ENCODE results near the gene TMEM114.

TMEM114 gene

DNA sequence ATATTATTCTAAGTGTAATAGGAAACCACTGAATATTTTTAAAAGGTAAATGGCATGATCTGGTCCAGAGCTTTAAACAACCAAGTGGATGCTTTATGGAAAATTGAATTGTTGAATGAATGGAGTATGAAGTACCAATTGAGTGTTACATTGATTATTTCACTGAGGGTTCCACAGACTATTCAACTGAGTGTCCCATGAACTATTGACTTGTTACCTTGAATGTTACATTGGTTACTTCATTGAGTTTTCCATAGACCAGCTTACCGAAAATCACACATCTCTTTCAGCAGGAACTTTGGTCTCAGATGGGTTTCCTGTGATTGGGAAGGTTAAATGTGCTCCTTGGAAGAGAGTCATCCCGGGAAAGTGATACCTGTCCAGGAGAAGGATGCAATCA, 56.8 kb downstream of the TMEM114 start:
- TF ChIP-seq, protein P1, sequence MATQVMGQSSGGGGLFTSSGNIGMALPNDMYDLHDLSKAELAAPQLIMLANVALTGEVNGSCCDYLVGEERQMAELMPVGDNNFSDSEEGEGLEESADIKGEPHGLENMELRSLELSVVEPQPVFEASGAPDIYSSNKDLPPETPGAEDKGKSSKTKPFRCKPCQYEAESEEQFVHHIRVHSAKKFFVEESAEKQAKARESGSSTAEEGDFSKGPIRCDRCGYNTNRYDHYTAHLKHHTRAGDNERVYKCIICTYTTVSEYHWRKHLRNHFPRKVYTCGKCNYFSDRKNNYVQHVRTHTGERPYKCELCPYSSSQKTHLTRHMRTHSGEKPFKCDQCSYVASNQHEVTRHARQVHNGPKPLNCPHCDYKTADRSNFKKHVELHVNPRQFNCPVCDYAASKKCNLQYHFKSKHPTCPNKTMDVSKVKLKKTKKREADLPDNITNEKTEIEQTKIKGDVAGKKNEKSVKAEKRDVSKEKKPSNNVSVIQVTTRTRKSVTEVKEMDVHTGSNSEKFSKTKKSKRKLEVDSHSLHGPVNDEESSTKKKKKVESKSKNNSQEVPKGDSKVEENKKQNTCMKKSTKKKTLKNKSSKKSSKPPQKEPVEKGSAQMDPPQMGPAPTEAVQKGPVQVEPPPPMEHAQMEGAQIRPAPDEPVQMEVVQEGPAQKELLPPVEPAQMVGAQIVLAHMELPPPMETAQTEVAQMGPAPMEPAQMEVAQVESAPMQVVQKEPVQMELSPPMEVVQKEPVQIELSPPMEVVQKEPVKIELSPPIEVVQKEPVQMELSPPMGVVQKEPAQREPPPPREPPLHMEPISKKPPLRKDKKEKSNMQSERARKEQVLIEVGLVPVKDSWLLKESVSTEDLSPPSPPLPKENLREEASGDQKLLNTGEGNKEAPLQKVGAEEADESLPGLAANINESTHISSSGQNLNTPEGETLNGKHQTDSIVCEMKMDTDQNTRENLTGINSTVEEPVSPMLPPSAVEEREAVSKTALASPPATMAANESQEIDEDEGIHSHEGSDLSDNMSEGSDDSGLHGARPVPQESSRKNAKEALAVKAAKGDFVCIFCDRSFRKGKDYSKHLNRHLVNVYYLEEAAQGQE (IDR thresholded peaks at IDR 0.05; ENCODE audit: insufficient replicate concordance, low read depth): no peak
- TF ChIP-seq GABPA (IDR thresholded peaks at IDR 0.05; ENCODE audit: low read depth) (no peak), POLR2AphosphoS5 (IDR thresholded peaks at IDR 0.05; ENCODE audit: low read depth) (no peak), SPI1 (IDR thresholded peaks at IDR 0.05; ENCODE audit: borderline replicate concordance, low read depth) (no peak)
- TF ChIP-seq, protein P2, sequence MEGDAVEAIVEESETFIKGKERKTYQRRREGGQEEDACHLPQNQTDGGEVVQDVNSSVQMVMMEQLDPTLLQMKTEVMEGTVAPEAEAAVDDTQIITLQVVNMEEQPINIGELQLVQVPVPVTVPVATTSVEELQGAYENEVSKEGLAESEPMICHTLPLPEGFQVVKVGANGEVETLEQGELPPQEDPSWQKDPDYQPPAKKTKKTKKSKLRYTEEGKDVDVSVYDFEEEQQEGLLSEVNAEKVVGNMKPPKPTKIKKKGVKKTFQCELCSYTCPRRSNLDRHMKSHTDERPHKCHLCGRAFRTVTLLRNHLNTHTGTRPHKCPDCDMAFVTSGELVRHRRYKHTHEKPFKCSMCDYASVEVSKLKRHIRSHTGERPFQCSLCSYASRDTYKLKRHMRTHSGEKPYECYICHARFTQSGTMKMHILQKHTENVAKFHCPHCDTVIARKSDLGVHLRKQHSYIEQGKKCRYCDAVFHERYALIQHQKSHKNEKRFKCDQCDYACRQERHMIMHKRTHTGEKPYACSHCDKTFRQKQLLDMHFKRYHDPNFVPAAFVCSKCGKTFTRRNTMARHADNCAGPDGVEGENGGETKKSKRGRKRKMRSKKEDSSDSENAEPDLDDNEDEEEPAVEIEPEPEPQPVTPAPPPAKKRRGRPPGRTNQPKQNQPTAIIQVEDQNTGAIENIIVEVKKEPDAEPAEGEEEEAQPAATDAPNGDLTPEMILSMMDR (IDR thresholded peaks at IDR 0.05; ENCODE audit: insufficient read depth, low read length): no peak

DNA sequence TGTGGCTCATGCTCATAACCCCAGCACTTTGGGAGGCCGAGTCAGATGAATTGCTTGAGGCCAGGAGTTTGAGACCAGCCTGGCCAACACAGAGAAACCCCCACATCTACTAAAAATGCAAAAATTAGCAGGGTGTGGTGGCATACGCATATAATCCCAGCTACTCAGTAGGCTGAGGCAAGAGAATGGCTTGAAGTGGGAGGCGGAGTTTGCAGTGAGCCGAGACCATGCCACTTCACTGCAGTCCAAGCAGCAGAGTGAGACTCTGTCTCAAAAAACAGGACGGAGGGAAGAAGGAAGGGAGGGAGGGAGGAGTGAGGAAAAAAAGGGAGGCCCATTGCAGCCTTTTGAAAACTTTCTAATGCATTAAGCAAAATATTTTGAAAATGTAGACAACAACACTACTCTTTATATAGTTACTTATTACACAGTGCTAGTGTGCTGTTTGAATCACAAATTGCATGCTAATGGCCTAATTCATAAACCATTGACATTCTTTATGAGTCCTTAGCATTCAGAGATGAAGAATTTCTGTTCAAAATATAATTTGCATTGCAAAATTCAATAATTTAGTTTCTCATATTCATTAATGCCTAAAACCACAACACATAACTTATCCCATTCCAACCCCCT, 59.4 kb downstream of the TMEM114 start:
- Histone ChIP-seq H3K27ac (replicated peaks) (no peak overlapping the region), H3K4me3 (replicated peaks; ENCODE audit: insufficient read depth, low read length) (no peak overlapping the region), H3K27me3 (ENCODE audit: insufficient read depth, poor library complexity, severe bottlenecking) (no peaks in the 10 kb centered on the region)
- DNase-seq (ENCODE audit: low read depth in 1 of 2, low spot score in 1 of 2): no peak
- TF ChIP-seq, protein P2 (IDR thresholded peaks at IDR 0.05; ENCODE audit: insufficient read depth, low read length): no peak
- no peak for TF ChIP-seq GABPA (IDR thresholded peaks at IDR 0.05; ENCODE audit: low read depth)
- no peak for TF ChIP-seq POLR2AphosphoS5 (IDR thresholded peaks at IDR 0.05; ENCODE audit: low read depth)
- TF ChIP-seq SPI1 (IDR thresholded peaks at IDR 0.05; ENCODE audit: borderline replicate concordance, low read depth): no peak
- TF ChIP-seq, protein P1 (IDR thresholded peaks at IDR 0.05; ENCODE audit: insufficient replicate concordance, low read depth): no peak

More for the DNA sequence above, 56.8 kb downstream of the TMEM114 start:
- Histone ChIP-seq H3K27ac (replicated peaks) (no peak overlapping the region), H3K27me3 (ENCODE audit: insufficient read depth, poor library complexity, severe bottlenecking) (no peaks in the 10 kb centered on the region), H3K4me3 (replicated peaks; ENCODE audit: insufficient read depth, low read length) (no peak overlapping the region)
- no peak for DNase-seq (ENCODE audit: low read depth in 1 of 2, low spot score in 1 of 2)

DNA sequence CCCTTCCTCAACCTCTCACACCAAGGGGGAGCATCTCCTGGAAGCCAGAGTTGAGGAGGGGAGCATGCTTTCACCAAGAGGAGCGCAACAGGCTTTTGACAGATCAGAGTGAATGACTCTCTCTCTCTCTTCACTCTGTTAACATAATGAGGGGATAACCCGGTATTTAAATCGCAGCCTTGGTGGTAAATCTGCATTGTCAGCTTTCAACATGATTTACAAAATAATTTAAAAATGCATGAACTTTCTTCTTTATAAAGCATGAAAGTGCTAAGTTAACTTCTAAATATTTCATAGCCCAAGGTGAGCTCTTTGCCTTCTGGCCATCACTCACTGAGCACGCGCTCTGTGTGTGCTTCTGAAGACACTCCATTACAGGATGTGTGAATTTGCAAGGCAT, 61.8 kb downstream of the TMEM114 start:
- DNase-seq (ENCODE audit: low read depth in 1 of 2, low spot score in 1 of 2): no peak
- Histone ChIP-seq H3K27me3 (ENCODE audit: insufficient read depth, poor library complexity, severe bottlenecking) (no peaks in the 10 kb centered on the region), H3K27ac (replicated peaks) (no peak overlapping the region), H3K4me3 (replicated peaks; ENCODE audit: insufficient read depth, low read length) (no peak overlapping the region)
- TF ChIP-seq, protein P1 (IDR thresholded peaks at IDR 0.05; ENCODE audit: insufficient replicate concordance, low read depth): no peak
- TF ChIP-seq, protein P2 (IDR thresholded peaks at IDR 0.05; ENCODE audit: insufficient read depth, low read length): no peak
- TF ChIP-seq SPI1 (IDR thresholded peaks at IDR 0.05; ENCODE audit: borderline replicate concordance, low read depth) (no peak), POLR2AphosphoS5 (IDR thresholded peaks at IDR 0.05; ENCODE audit: low read depth) (no peak), GABPA (IDR thresholded peaks at IDR 0.05; ENCODE audit: low read depth) (no peak)
